Measurements from ENCODE around the gene BRD4.

GRCh38 chr19:15379999-15380647 lies 47.8 kb upstream of the BRD4 start:
- TF ChIP-seq CTCF (IDR thresholded peaks at IDR 0.05 in 4 of 5, conservative IDR thresholded peaks at IDR 0.05 in 1 of 5) (no peak), POLR2A (IDR thresholded peaks at IDR 0.05) (no peak)

Data from gastrocnemius medialis (tissue), 4 donors.